ENCODE results near the gene KCTD21.
"Not testable (repeated sequence)": the region's sequence is repeated elsewhere in the genome, so short reads cannot be mapped to it uniquely, and the experiment has no call there.

The KCTD21 gene, protein sequence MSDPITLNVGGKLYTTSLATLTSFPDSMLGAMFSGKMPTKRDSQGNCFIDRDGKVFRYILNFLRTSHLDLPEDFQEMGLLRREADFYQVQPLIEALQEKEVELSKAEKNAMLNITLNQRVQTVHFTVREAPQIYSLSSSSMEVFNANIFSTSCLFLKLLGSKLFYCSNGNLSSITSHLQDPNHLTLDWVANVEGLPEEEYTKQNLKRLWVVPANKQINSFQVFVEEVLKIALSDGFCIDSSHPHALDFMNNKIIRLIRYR

DNA sequence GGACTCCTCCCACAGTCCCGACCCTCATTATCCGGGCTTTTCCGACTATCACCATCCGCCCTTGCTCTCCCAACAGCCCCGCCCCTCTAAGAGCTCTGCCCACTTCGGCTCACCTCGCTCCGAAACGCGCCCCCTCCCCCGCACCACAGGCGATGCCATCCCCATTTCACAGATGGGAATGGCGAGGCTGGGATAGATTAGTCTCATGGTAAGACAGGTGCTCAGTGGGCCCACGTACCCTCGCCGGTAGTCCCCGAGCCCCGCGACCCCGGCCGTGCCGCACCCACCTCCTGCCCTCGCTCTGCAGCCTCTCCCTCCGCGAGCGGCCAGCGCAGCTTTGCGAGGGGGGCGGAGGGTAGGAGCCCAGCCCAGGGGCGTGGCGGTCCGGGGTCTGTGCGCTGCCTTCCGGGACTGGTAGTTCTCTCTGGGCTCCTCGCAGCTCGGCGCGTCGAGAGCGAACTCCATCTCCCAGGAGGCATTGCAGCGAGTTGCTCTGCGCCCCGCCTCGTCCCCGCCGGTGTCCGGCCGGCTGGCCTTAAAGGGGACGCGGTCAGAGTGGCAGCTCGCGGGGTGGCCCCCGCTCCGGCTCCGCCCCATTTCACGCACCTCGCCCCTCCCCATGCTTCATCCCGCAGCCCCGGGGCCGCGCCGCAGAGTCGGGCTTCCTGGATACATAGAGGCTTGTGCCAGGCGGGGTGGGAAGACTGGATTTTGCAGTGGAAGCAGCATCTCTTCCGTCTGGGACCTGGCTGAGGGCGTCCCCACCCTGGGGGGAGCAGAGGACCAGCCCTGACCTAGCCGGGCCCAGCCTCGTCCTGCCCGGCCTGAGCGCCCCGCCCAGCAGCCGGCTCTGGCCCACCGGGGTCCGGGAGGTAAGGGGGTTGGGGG is at the start of gene KCTD21, which contains the start of gene USP35:
KCTD21 (minus strand) TSS at position 341 of the 888 bp plus-strand sequence. CDS start 14,072 bp downstream, outside the sequence.
USP35 (plus strand) TSS at position 634 of the 888 bp plus-strand sequence. CDS start 7,327 bp downstream, outside the sequence.
- peak; percentile 69 to 78 (median 72) for DNase-seq (ENCODE audit: low read depth in 2 of 3, low spot score in 2 of 3)

DNA sequence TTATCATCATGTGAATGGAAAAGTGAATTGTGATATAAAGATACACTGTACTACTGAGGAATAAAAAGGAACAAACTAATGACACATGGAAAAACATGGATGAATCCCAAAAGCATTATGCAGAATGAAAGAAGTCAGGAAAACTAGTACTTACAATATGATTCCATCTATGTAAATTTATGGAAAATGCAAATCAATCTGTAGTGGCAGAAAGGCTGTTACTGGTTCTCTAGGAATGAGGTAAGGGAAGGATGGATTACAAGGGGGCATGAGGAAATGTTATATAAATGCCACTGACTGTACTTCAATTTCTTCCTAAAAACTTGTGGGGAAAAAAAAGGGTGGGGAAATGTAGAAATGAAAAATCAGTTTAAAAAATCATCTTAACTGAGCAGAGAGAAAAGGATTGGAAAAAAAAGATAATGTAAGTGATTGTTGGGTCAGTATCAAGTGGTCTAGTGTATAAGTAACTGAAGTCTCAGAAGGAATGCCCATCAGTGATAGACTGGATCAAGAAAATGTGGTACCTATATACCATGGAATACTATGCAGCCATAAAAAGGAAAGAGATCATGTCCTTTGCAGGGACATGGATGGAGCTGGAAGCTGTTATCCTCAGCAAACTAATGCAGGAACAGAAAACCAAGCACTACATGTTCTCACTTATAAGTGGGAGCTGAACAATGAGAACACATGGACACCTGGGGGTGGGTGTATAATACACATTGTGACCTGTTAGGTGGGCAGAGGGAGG is 49.0 kb upstream of the KCTD21 start:
- no peak for DNase-seq (ENCODE audit: low read depth in 2 of 3, low spot score in 2 of 3)

DNA sequence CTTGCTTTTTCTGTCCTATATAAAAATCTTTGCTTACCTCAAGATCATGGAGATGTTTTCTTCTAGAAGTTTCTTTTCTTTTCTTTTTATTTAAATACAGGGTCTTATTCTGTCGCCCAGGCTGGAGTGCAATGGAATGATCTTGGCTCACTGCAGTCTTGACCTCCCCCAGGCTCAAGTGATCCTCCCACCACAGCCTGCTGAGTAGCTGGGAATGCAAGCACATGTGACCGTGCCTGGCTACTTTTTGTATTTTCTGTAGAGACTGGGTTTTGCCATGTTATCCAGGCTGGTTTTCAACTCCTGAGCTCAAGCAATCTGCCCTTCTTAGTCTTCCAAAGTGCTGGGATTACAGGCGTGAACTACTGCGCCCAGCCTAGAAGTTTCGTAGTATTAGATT is 45.6 kb upstream of the KCTD21 start:
- DNase-seq (ENCODE audit: low read depth in 2 of 3, low spot score in 2 of 3) = no peak

DNA sequence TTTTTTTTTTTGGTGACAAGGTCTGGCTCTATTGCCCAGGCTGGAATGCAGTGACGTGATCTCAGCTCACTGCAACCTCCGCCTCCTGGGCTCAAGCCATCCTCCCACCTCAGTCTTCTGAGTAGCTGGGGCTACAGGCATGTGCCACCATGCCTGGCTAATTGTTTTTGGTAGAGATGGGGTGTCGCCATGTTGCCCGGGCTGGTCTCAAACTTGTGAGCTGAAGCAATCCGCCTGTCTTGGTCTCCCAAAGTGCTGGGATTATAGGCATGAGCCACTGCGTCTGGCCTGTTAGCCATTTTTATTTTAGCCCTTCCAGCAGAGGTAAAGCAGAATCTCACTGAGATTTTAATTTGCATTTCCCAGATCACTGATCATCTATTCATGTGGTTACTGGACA is 44.6 kb upstream of the KCTD21 start:
- not testable (repeated sequence) for DNase-seq (ENCODE audit: low read depth in 2 of 3, low spot score in 2 of 3)

DNA sequence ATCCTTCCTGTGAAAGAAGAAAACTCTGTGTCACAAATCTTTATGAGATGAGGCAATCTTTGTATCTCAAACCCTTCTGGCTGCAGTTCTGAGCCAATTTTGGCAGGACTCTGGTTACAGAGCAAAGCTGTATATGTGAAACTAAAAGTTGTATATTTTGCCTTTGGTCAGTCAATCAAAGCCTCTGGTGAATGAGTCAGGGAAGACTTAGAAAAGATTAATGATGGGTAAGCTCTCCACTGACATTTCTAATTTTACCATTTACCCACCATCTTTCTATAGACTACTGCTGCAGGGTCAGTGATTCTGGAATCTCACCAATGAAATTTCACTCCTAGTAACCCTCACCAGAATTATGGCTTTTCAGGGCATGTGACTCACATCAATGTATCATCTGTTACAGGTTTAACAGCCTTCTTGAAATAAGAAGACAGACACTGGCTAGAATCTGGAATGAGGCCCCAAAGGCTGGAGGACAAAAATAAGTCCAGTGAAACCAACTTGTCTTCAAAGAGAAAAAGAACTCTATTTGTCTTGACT is 43.6 kb upstream of the KCTD21 start:
- no peak for DNase-seq (ENCODE audit: low read depth in 2 of 3, low spot score in 2 of 3)

DNA sequence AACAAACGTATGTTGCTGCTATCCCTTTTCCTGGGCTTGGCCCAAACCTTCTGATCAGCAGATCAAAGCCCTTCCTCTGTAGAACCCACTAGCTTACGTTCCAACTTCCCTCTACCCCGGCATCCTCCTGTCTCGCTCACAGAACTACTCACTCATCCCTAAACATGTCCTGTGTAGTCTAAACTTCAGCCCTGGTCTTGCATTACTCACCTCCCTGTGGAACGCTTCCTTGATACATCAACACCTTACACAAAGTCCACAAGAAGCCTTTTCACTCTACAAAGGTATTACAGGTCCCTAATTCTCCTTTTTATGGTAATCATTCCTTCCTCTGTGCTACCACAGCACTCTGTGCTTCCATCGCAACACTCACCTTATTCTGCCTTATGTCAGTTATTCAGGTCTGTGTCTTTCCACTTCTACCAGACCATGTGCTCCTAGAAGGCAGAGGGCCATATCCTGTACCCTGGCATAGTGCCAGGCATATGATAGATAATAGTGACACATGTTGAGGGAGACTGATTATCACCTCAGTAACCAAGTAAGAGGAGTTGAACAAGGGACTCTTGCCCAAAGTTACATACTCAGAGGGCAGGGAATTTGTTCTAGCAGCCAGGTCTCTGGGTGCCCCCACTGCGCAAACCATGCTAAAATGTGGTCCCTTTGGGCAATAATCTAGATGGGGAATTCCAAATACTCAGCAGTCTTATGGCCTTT is 41.9 kb upstream of the KCTD21 start:
- no peak for DNase-seq (ENCODE audit: low read depth in 2 of 3, low spot score in 2 of 3)

DNA sequence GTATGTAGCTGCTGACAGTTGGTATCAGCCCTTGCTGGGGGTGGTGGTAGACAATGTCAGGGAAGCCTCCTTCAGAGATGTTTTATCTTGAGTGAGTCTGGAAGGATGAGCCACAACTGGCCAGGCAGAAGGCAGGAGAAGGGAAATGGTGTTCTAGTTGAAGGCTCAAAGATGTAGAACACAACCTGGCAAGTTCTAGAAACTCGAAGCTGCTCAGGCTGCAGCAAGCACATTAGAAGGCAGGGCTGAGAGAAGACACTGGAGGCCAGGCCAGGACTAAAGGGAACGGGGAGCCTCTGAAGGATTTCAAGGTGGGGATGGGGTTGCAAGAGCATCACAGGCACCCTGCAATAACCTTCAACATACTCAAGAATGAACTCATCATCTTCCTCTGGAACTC is 40.7 kb upstream of the KCTD21 start:
- no peak for DNase-seq (ENCODE audit: low read depth in 2 of 3, low spot score in 2 of 3)

DNA sequence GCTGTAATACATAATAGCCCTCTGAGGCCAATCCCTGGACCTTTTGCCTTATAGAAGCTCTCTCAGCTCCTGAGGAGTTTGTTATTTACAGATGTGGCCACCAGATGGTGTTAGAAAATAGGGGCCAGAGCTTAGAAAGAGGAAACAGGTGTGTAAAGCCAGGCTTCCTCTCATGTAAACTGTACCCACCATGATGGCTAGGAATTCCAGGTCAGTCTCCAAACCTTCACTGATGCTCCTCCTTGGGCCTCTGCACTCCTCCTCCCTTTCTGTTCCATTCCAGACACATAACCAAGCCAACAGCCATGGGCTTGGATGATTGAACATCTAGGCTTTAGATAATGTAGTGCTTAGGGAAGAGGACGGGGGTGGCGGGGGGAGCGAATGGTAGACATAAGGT is 40.0 kb upstream of the KCTD21 start:
- no peak for DNase-seq (ENCODE audit: low read depth in 2 of 3, low spot score in 2 of 3)

DNA sequence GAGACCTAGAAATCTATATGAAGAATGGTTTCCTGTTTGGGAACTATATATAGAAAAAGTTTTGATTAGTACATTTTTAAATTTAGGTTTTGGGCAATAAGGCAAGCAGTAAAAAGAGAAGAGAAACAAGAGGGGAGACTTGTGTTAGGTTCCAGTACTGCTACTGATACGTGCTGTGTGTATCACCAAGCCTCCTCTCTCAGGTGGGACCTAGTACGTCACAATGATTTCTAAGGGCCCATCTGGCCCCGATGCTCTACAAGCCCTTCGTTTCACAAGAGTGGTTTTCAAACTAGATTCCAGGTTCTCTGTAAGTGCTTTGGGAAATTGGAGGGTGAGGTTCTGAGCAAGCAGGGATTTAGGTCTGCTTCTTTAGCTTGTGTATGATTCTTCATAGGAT is 39.5 kb upstream of the KCTD21 start:
- DNase-seq (ENCODE audit: low read depth in 2 of 3, low spot score in 2 of 3) = no peak

DNA sequence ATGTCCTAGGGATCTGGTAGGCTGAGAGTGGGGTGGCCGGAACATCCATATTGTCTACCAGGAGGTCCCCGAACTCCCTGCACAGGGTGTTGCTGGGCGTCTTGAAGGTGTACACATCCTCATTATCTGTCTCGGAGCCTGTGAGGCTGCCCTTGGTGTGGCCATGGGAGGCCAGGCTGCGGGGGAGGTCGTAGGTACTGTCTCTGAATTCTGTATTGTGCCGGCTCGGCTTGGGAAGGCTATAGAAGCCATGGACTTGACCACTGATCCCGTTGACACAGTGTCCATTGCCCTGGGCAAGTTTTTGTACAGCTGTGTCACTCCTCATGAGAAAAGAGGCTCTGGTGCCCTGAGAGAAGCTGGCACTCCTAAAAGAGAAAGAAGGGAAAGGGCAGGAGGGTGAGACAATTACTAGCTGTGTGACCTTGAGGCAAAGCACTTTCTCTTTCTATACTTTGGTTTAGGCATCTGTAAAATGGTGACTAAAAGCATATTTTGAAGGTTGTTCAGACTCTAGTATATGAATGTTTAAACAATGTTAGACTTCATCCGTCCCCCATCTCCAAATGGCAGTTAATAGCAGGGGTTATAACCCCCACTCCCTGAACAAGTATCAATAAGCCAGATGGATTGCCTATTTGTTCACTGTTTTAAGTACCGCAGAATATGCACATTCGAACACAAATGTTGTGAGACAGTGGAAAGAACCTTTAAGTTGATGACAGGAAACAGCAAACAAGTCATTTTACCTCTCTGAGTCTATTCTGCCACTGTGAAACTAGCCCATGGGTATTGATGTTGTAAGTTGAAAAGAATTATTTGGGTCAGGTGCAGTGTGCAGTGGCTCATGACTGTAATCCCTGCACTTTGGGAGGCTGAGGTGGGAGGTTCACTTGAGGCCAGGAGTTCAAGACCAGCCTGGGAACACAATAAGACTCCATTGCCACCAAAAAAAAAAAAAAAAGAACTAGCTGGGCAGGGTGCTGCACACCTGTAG is 38.6 kb upstream of the KCTD21 start:
- DNase-seq (ENCODE audit: low read depth in 2 of 3, low spot score in 2 of 3) = no peak

DNA sequence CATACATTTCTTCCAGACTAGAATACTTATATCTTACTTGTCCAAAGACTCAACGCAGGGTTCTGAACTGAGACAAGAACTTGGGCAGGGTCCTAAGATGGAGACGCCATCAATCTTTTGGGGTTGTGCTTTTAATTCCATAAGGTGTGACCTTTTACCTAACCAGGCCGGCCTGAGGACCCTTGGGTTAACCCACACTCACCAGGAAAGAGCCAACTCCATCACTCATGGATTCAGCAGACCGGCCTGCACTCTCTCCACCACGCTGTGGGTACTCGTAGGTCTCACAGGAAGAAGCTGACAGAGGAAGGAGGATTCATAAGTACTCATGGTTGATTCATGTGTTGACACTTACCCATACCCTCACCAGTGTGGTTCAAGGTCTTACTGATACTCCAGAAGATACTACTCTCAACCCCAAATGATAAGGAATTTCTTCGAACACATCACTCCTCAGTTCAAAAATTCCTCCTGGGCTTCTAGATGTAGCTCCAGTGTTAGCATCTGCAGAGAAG is 36.5 kb upstream of the KCTD21 start:
- no peak for DNase-seq (ENCODE audit: low read depth in 2 of 3, low spot score in 2 of 3)

DNA sequence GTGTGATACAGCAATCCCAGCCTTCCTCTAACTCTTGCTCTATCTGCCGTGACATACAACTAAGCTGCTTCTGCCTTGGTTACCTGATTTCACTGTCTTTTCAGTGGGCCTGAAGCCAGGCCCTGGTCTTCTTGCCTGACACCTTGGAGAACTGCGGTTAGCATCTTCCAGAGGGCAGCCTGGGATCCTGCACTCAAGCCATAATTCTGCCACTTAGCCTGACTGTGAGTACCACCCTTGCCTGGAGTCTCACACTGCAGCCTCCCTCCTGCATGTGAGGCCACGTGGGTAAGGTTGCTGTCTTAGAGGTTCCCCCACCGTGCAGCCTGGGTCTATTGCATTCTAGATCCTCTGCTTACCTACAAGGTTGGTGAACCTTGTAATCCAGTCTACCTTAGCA is 36.1 kb upstream of the KCTD21 start:
- DNase-seq (ENCODE audit: low read depth in 2 of 3, low spot score in 2 of 3) = no peak

DNA sequence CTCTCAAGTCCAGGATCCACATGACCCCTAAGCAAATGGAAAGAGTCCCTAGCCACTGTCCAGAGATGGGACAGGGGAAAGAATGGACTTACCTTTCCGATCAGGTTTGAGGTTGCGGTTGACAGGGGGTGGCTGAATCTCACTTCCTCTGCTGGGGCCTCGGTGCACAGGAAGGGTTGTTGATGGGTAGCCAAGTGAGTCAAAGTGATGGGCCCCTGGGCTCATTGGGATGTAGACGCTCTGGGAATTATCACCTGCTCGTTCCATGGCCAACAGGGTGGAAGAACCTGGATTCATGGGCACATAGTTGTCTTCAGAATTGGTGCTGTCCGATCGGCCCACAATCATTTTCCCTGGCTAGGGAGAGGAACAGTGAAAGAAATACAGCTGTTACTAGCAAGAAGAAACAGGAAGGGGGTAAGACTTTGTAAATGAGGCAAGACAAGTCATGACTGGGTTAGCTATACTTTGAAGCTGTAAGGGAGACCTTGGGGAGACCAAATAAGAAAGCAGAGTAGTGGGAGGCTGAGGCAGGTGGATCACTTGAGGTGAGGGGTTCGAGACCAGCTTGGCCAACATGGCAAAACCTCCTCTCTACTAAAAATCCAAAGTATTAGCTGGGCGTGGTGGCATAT is 35.0 kb upstream of the KCTD21 start:
- no peak for DNase-seq (ENCODE audit: low read depth in 2 of 3, low spot score in 2 of 3)

DNA sequence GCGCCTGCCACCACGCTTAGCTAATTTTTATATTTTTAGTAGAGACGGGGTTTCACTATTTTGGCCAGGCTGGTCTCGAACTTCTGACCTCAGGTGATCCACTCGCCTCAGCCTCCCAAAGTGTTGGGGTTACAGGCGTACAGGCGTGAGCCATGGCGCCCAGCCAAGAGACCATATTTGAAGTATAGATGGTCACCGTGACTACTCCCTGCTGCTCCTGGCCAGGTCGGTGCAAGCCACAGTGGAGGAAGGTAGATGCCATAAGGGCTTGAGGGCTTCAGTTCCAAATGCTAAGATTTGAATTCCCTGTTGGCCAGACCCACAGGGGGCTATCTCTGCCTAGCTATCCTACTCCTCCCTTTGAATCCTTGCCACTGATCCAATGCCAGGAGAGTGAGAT is 34.3 kb upstream of the KCTD21 start:
- not testable (repeated sequence) for DNase-seq (ENCODE audit: low read depth in 2 of 3, low spot score in 2 of 3)

DNA sequence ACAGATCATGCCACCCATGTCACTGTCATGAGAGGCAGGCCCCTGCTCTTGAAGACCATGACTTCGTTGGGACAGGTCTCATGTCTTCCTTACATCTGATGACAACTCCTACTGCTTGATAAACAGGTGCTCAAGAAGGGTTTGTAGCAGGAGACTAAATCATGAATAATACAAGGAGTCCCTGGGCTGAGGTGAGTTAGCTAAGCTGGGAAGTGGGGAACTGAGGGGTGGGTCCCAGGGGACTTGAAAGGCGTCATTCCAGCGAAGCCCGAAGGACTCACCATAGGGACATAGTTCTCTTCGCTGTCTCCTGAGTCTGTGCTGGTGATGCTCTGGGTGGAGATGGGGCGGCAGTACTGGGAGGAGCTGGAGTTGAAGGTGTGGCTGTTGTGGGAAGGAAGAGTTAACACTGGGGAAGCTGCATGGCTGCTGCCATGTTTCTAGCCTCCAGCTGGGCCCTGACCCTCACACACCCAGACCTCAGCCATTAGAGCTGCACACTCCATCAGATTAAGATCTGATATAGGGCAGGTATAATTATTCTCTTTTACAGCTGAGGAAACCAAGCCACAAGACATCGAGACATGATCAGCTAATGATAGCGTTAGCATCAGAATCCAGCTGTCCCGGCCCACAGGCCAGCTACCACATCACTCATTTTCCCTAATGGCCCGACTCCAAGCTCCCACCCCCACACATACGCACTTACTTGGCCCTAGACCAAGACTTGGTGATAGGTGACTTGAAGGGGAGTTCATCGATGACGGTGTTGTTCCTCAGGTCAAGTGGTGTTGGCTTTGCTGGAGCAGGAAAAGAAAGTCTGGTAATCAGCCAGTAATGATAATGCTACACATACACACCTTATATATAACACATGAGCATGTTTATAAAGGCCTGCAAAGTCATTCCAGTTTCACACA is 33.2 kb upstream of the KCTD21 start:
- DNase-seq (ENCODE audit: low read depth in 2 of 3, low spot score in 2 of 3) = no peak

DNA sequence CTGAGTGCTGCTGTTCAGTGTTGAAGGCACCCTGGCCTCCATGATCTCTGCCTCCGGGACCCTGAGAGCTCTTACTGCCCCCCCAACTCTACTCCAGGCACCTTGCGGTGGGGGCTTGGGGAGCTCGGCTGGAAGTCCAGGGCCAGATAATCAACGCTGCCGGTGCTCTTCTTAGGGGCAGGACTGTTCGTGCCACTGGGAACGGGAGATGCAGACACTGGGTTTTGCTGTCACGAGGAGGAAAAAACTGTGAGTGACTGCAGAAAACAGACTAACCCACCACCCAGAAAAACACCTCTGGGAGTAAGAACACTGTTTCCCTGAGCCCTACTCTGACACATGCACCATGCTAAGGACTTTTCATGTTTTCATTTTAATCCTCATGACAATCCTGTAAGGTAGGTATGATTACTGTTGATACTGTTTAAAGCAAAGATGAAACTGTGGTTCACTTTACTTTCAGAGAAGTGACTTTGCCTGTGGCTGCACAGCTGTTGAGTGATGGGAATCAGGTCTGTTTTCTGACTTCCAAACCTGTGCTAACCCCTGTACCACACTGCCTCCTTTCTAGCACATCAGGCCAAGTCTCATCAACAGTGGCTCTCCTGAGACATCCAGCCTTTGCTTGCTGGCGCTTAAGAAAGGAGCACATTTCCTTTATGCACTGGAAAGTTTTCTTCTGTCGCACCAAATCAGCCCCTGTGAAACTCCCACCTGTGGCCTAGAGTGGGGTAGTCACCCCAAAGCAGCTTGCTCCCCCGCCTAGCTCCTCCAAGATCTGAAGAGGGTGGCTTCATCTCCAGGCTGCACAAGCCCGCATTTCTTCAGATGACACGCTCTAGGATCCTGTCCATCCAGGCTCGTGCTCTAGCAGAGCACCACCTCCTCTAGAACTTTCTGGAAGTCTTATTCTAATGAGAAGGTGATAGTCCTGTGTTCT is 32.1 kb upstream of the KCTD21 start:
- no peak for DNase-seq (ENCODE audit: low read depth in 2 of 3, low spot score in 2 of 3)

All from activated CD8-positive, alpha-beta memory T cell treated with anti-CD3 and anti-CD28 coated beads for 48 hours (primary cell).